GM18861 (cell line): ENCODE data around the gene XPR1.
"Not testable (repeated sequence)": the region's sequence is repeated elsewhere in the genome, so short reads cannot be mapped to it uniquely, and the experiment has no call there.

ENCODE experiments used
- ATAC-seq: cut with Tn5 transposase; IDR thresholded peaks from one replicate; pipeline ENCODE4 v1.9.1; 2021; ENCODE audit not compliant: unreplicated experiment

XPR1 gene

GRCh38 chr1:180833180-180833579 is 201.4 kb downstream of the XPR1 start:
- not testable (repeated sequence) for ATAC-seq

- no peak for ATAC-seq
These were observed 204.6 kb downstream of the XPR1 start for GRCh38 chr1:180836449-180836848.

- no peak for ATAC-seq
These were observed 205.2 kb downstream of the XPR1 start for GRCh38 chr1:180837020-180837419.

GRCh38 chr1:180838535-180838934 is 206.7 kb downstream of the XPR1 start:
- ATAC-seq, result no peak

- ATAC-seq, result no peak
These were observed 207.7 kb downstream of the XPR1 start for GRCh38 chr1:180839547-180839946.

GRCh38 chr1:180841415-180841814 is 209.6 kb downstream of the XPR1 start:
- ATAC-seq, result no peak

GRCh38 chr1:180842052-180842451 is 210.2 kb downstream of the XPR1 start:
- no peak for ATAC-seq

GRCh38 chr1:180842491-180843275 is 210.9 kb downstream of the XPR1 start:
- no peak for ATAC-seq

- ATAC-seq, result no peak
These were observed 213.5 kb downstream of the XPR1 start for GRCh38 chr1:180845352-180845751.

GRCh38 chr1:180848191-180848590 is 216.4 kb downstream of the XPR1 start:
- no peak for ATAC-seq

GRCh38 chr1:180849031-180849775 is 217.4 kb downstream of the XPR1 start:
- ATAC-seq, result peak; percentile 56

GRCh38 chr1:180851995-180852887 is 220.4 kb downstream of the XPR1 start:
- no peak for ATAC-seq

GRCh38 chr1:180854001-180854400 is 222.2 kb downstream of the XPR1 start:
- no peak for ATAC-seq

- no peak for ATAC-seq
These were observed 222.6 kb downstream of the XPR1 start for GRCh38 chr1:180854456-180854855.

- ATAC-seq, result not testable (repeated sequence)
These were observed 226.3 kb downstream of the XPR1 start for GRCh38 chr1:180857947-180858725.

- ATAC-seq, result no peak
These were observed 227.5 kb downstream of the XPR1 start for GRCh38 chr1:180859306-180859705.

- no peak for ATAC-seq
These were observed 228.7 kb downstream of the XPR1 start for GRCh38 chr1:180860535-180860934.

- ATAC-seq, result no peak
These were observed 230.5 kb downstream of the XPR1 start for GRCh38 chr1:180862305-180862704.

GRCh38 chr1:180863158-180863775 is 231.4 kb downstream of the XPR1 start:
- ATAC-seq, result no peak
